Measurements from ENCODE around the gene LAMTOR3. TPM values are rescaled to one million over a fixed set of nuclear protein-coding genes. Genes with fewer than 3 reads are reported as not detected.
"Not testable (repeated sequence)": the region's sequence is repeated elsewhere in the genome, so short reads cannot be mapped to it uniquely, and the experiment has no call there.

LAMTOR3 gene
- total RNA-seq, 1 experiment from 2014 or later: 19.2 TPM

DNA sequence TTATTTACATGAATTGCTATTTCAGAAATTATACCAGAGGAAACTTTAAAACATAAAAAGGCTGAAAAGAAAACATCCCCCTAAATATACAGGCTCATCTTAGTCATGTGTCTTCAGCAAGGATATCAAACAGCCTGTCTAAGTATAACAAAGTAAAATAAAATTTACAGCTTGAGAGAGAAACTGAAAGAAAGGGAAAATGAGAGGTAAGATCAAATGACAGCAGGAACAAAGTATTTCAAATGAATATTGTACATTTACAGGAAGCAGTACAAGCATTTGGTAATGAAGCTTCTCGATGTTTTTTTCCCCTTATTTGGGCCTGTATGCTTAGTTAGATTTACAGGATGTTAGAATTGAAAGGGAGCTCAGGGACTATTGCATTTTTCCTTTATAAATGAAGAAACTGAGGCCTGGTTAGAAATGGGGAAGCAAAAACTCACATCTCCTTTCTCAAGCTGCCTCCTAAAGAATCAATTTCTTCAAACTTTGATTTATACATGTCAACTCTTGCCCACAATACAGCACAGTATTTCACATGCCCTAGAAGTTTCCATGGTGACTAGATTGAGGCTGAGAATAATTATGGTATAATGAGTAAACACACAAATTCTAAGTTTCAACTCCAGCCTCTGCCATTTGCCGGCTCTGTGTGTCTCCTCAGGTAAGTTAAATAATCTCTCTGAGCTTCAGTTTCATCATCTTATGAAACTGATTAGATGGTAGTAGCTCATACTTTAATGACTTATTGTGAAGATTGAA lies 48.3 kb downstream of the LAMTOR3 start:
- Histone ChIP-seq H3K9me3 (no peaks in the 10 kb centered on the region), H3K27me3 (no peaks in the 10 kb centered on the region), H3K4me3 (no peak overlapping the region), H3K36me3 (no peaks in the 10 kb centered on the region)
- no peak for DNase-seq

DNA sequence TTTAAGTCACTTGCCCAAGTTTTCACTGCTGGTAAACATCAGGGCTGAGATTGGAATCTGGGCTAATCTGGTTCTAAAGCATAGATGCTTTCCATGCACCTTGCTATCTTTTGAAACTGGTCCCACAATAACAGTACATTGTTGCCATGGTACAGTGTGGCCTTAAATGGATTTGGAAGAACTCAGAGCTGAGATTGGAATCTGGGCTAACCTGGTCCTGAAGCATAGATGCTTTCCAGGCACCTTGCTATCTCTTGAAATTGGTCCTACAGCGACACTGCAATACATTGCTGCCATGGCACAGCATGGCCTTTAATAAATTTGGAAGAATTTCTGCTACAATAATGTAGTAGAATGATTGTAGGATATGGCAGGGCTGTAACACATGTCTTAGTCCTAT lies 49.0 kb downstream of the LAMTOR3 start:
- no peak overlapping the region for H3K4me3 ChIP-seq
- DNase-seq: no peak
- no peaks in the 10 kb centered on the region for H3K36me3 ChIP-seq
- H3K9me3 ChIP-seq: no peaks in the 10 kb centered on the region
- H3K27me3 ChIP-seq: no peaks in the 10 kb centered on the region

DNA sequence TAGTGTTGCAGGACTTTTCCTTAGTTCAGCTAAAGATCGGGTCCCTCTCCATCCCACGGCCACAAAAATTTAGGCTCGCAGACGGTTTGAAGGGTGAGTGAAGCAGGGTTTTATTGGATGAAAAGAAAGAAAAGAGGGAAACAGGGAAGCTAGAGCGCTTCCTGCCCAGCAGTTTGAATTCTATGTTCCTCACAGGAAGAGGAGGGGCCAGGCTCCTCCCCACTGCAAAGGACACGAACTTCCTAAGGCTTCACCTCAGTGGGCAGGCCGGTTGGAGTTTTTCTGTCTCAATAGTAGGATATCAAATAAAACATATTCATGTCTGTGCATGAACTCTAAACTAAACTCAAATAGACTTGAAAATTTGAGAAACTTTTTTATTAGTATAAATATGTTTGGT lies 50.2 kb downstream of the LAMTOR3 start:
- Histone ChIP-seq H3K36me3 (no peaks in the 10 kb centered on the region), H3K27me3 (no peaks in the 10 kb centered on the region), H3K9me3 (no peaks in the 10 kb centered on the region), H3K4me3 (no peak overlapping the region)
- DNase-seq: no peak

DNA sequence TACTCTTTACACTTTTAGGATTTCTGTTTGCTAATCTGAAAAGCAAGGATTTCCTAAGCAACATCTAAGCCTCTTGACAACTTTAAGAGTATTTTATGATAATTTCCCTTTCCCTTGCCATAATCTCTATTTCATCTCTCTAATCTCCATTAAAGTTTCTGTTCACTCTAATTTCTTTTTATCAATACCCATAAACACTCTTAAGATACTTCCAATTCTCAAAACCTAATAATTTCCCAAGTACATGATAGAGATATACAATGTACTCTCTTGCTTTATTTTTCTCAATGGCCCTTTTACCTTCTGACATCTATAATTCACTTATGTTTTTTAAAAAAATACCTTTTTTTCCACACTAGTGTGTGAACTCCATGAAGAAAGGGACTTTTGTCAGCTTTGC lies 50.8 kb downstream of the LAMTOR3 start:
- Histone ChIP-seq H3K36me3 (no peaks in the 10 kb centered on the region), H3K4me3 (no peak overlapping the region), H3K9me3 (no peaks in the 10 kb centered on the region), H3K27me3 (no peaks in the 10 kb centered on the region)
- DNase-seq: no peak

DNA sequence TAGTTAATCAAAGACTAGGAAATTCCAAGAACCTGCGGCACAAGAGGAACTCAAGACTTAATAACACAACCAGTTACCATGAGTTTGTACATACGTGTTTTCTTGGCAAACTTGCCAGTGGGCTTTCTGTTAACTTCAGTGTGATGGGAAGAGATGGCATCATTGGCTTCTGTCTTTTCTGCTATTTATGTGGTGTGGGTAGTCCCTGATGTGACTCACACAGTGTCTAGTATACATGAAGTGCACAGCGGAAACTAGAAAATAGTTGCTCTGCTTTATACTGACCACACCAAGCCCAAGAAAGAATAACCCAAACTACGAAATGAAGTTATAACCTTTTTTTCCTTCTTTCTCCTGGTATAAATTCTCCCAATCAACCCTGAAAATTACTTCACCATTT lies 53.1 kb downstream of the LAMTOR3 start:
- Histone ChIP-seq H3K27me3 (no peaks in the 10 kb centered on the region), H3K36me3 (no peaks in the 10 kb centered on the region), H3K4me3 (no peak overlapping the region), H3K9me3 (no peaks in the 10 kb centered on the region)
- no peak for DNase-seq

DNA sequence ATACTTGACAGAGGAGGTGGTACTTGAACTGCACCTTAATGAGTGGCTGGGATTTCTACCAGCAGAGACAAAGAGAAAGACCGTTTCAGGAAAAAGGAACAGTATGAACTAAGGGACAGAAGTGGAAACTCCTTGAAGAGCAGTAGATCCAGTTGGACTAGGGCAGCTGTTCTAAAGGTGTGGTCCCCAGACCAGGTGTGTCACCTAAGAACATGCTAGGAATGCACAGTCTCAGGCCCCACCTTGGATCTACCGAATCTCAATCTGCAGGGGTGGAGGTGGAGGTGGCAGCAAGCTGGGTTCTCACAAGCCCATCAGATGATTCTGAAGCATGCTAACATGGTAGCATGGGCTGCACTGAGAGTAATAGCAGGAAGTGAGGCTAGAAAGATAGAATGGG lies 55.3 kb downstream of the LAMTOR3 start:
- H3K9me3 ChIP-seq: no peaks in the 10 kb centered on the region
- H3K27me3 ChIP-seq: no peaks in the 10 kb centered on the region
- no peak overlapping the region for H3K4me3 ChIP-seq
- no peaks in the 10 kb centered on the region for H3K36me3 ChIP-seq
- no peak for DNase-seq

DNA sequence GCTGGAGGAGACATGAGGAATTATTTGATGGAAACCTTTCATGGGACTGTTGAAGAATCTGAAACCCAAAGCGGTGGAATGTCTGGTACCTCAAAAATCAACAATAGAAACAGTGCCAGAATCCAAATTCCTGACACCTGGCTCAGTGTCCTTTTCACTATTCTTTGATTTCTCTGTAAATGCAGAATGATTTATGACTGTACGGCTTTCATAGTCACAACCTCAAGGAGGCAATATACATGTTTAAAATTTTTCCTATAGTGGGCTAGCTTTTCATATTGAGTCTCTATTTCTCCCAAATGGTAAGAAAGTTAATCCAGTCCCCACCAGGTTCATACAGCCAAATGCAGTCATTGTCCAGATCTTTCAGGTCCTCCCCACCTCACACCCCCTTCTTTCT lies 58.3 kb downstream of the LAMTOR3 start:
- Histone ChIP-seq H3K27me3 (no peaks in the 10 kb centered on the region), H3K36me3 (no peaks in the 10 kb centered on the region)
- no peak for DNase-seq

DNA sequence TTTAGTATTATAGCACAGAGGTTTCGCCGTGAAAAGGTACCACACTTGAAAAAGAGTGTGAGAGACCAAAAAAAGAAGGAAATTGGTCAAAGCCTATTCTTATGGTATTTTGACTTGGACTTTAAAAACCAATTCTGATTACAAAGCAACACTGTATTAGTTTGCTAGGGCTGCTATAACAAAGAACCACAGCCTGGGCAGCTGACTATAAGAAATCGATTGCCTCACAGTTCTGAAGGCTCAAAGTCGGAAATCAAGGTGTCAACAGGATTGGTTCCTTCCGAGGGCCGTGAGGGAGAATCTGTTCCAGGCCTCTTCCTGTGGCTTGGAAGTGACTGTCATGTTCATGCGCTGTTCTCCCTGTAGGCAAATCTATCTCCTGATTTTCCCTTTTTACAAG lies 59.7 kb downstream of the LAMTOR3 start:
- DNase-seq: no peak
- no peaks in the 10 kb centered on the region for H3K9me3 ChIP-seq
- H3K36me3 ChIP-seq: no peaks in the 10 kb centered on the region

More for the DNA sequence above, 58.3 kb downstream of the LAMTOR3 start:
- Histone ChIP-seq H3K9me3 (no peaks in the 10 kb centered on the region), H3K4me3 (no peak overlapping the region)

DNA sequence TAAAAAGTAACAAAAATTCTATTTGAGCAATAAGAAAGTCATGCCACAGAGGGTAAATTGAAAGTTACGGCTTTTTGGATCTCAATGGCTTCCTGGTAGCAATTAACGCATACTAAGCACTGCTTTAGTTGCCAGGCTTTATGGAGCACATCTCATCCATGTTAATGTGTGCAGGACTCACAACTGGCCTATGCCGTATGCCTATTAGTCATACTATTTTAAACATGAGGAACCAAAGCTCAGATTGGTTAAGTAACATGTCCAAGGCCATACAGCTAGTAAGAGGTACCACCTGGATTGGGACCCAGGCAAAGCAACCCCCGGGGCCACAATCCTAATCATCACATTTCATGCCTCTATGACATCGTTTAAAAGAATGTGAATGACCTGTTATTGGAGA lies 60.5 kb downstream of the LAMTOR3 start:
- H3K9me3 ChIP-seq: no peaks in the 10 kb centered on the region
- no peaks in the 10 kb centered on the region for H3K27me3 ChIP-seq
- no peak for DNase-seq
- H3K36me3 ChIP-seq: no peaks in the 10 kb centered on the region
- H3K4me3 ChIP-seq: no peak overlapping the region

More for the DNA sequence above, 59.7 kb downstream of the LAMTOR3 start:
- no peaks in the 10 kb centered on the region for H3K27me3 ChIP-seq
- H3K4me3 ChIP-seq: no peak overlapping the region

DNA sequence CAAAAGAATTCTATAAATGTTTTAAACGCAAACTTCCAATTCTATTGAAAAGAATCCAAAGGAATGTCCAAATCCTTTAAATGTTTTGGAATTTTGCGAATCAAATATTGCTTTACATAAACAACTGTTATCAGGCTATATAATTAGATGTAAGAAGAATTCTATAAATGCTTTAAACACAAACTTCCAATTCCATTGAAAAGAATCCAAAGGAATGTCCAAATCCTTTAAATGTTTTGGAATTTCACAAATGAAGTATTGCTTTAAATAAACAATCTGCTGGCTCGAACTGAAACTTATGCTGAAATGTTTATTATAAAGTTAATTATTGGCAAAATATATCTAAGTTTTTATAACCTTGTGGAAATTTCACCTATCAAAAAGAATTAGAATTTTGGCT lies 61.5 kb downstream of the LAMTOR3 start:
- H3K4me3 ChIP-seq: no peak overlapping the region
- H3K27me3 ChIP-seq: no peaks in the 10 kb centered on the region
- no peak for DNase-seq
- H3K9me3 ChIP-seq: no peaks in the 10 kb centered on the region
- no peaks in the 10 kb centered on the region for H3K36me3 ChIP-seq

DNA sequence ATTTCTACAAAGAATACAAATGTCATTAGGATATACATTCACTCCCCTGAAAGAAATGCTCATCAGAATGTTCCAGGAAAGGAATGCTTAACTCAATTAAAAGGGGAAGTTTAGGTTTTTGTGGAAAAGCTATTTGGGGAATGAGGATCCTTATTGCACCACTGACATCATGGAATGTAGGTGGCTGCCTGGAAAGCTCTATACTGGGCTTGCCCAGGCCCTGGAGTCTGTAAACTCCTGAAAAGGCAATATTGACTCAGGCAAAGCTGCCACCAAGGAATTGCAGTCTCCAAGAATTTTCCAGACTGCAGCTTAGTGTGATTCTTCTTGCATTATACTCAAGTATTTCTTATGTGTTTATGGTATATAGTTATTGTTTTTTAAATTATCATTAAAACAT lies 61.9 kb downstream of the LAMTOR3 start:
- Histone ChIP-seq H3K36me3 (no peaks in the 10 kb centered on the region), H3K4me3 (no peak overlapping the region), H3K9me3 (no peaks in the 10 kb centered on the region), H3K27me3 (no peaks in the 10 kb centered on the region)
- no peak for DNase-seq

DNA sequence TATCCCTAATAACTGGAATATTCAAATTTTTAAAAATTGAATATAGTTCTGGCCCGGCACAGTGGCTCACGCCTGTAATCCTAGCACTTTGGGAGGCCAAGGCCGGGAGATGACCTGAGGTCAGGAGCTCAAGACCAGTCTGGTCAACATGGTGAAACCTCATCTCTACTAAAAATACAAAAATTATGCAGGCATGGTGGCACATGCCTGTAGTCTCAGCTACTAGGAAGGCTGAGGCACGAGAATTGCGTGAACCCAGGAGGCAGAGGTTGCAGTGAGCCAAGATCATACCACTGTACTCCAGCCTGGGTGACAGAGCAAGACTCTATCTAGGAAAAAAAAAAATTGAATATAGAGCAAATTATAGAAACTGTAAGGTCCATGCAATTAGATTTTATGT lies 64.2 kb downstream of the LAMTOR3 start:
- H3K9me3 ChIP-seq, H3K4me3 ChIP-seq, H3K36me3 ChIP-seq, DNase-seq, H3K27me3 ChIP-seq: not testable (repeated sequence)

DNA sequence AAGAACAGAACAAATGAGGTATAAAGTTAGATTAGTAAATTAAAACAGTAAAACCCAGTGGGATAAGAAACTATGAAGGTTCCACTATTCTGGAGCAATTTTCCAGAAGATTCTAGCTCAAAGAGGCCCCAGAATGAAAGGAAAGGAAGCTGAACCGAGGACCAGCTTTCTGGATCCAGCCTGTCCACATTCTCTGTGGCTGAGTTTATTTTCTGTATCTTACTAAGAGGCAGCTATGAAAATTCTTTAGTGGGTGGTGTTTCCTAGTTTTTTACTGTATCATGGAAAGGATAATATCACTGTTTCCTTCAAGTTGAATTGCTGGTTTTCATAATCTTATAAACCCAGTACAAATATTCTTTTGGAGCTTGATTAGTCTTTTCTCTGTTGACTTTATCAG lies 65.8 kb downstream of the LAMTOR3 start:
- H3K36me3 ChIP-seq: no peaks in the 10 kb centered on the region

More for the DNA sequence above, 65.8 kb downstream of the LAMTOR3 start:
- Histone ChIP-seq H3K9me3 (no peaks in the 10 kb centered on the region), H3K4me3 (no peak overlapping the region), H3K27me3 (no peaks in the 10 kb centered on the region)
- no peak for DNase-seq

Other genes starting within 250 kb of the LAMTOR3 start
- not detected in 2 replicates for gene C4orf54, start 236.6 kb downstream of the LAMTOR3 start, total RNA-seq (2014; rRNA removed; shearing (Covaris generic); ENCODE audit: low replicate concordance)
- gene DAPP1, start 77.6 kb downstream of the LAMTOR3 start, total RNA-seq (2014; rRNA removed; shearing (Covaris generic); ENCODE audit: low replicate concordance): not detected in 2 replicates
- 6.2 and 14.4 TPM in 2 replicates for gene DNAJB14, start 52.2 kb upstream of the LAMTOR3 start, total RNA-seq (2014; rRNA removed; shearing (Covaris generic); ENCODE audit: low replicate concordance)
- 583 and 635 TPM in 2 replicates for gene H2AZ1, start 55.8 kb upstream of the LAMTOR3 start, total RNA-seq (2014; rRNA removed; shearing (Covaris generic); ENCODE audit: low replicate concordance)

Data from MG63 (cell line).